OCI-LY3 (cell line): ENCODE data around the gene MTA1.

Source experiments
- H2AFZ ChIP-seq: fragments of 200-600, 300-600 bp; shearing (Covaris generic); 2 replicates; pipeline ENCODE4 v1.6.0; 2014; ENCODE audit warnings: antibody characterized with exemption, low read depth, low read length
- H3K27ac ChIP-seq: fragments of 200-600, 300-600 bp; sonication (generic); 2 replicates; pipeline ENCODE4 v1.5.1; 2014; ENCODE audit warnings: mild to moderate bottlenecking, low read length, moderate library complexity, mixed read lengths
- H3K27me3 ChIP-seq: fragments of 200-600, 300-600 bp; sonication (generic); 2 replicates; pipeline ENCODE4 v1.6.1; 2014; ENCODE audit warnings: low read depth, low read length, mixed read lengths
- H3K36me3 ChIP-seq: fragments of 200-600, 300-600 bp; sonication (generic); replicated peaks from 2 replicates; pipeline ENCODE3; 2014; ENCODE audit warnings: low read depth, low read length, mixed read lengths
- H3K4me1 ChIP-seq: fragments of 300-600, 200-600 bp; sonication (generic); 2 replicates; pipeline ENCODE4 v1.6.1; 2014; ENCODE audit warnings: low read length, mixed read lengths
- H3K4me2 ChIP-seq: fragments of 200-600, 300-600 bp; sonication (generic); 2 replicates; pipeline ENCODE4 v1.6.1; 2014; ENCODE audit warnings: low read length, mixed read lengths
- H3K4me3 ChIP-seq: fragments of 300-600, 200-600 bp; sonication (generic); 2 replicates; pipeline ENCODE4 v1.5.1; 2014; ENCODE audit warnings: antibody characterized with exemption, mild to moderate bottlenecking, low read length, moderate library complexity
- H3K79me2 ChIP-seq: fragments of 300-600, 200-600 bp; shearing (Covaris generic); 2 replicates; pipeline ENCODE4 v1.6.1; 2014; ENCODE audit warnings: mild to moderate bottlenecking, low read length, mixed read lengths
- H3K9ac ChIP-seq: fragments of 300-600, 200-600 bp; shearing (Covaris generic); 2 replicates; pipeline ENCODE4 v1.6.0; 2014; ENCODE audit warnings: mild to moderate bottlenecking, low read length, moderate library complexity
- H3K9me3 ChIP-seq: fragments of 200-600, 300-600 bp; shearing (Covaris generic); 2 replicates; pipeline ENCODE4 v1.6.1; 2014; ENCODE audit warnings: low read length, mixed read lengths; ENCODE audit not compliant: insufficient read depth
- H4K20me1 ChIP-seq: fragments of 200-600, 300-600 bp; sonication (generic); 2 replicates; pipeline ENCODE4 v1.6.1; 2016; ENCODE audit warnings: low read length, mixed read lengths; ENCODE audit not compliant: insufficient read depth
- CTCF ChIP-seq: fragments of 200-600, 300-600 bp; sonication (generic); IDR thresholded peaks from 2 replicates; pipeline ENCODE4 v1.5.1; 2014; ENCODE audit warnings: antibody characterized with exemption, low read length, low read depth
- EZH2phosphoT487 ChIP-seq: fragments of 200-600 bp; shearing (Covaris generic); IDR thresholded peaks from 2 replicates; pipeline ENCODE4 v1.6.1; 2018; ENCODE audit warnings: antibody characterized with exemption, mixed run types, low read depth

Gene MTA1

GRCh38 chr14:105445290-105445689 lies 25.7 kb downstream of the MTA1 start:
- no peaks in the 10 kb centered on the region for H3K27me3 ChIP-seq
- H3K79me2 ChIP-seq, result peaks cover 25% of the 10 kb centered on the region; the same call in 1 of the 2 replicates
- H3K9me3 ChIP-seq, result no peaks in the 10 kb centered on the region
- peaks cover 16% of the 10 kb centered on the region for H4K20me1 ChIP-seq
- H3K4me1 ChIP-seq, result no peaks in the 10 kb centered on the region
- H3K36me3 ChIP-seq, result peaks cover 13% of the 10 kb centered on the region
- H3K4me3 ChIP-seq, result no peak overlapping the region
- H3K4me2 ChIP-seq, result no peak overlapping the region
- H3K9ac ChIP-seq, result no peak overlapping the region
- TF ChIP-seq CTCF (no peak), EZH2phosphoT487 (no peak)
- H2AFZ ChIP-seq, result no peak overlapping the region
- H3K27ac ChIP-seq, result no peak overlapping the region

- H3K27ac ChIP-seq, result no peak overlapping the region
- H4K20me1 ChIP-seq, result peaks cover 15% of the 10 kb centered on the region; the same call in 1 of the 2 replicates
- no peak for TF ChIP-seq EZH2phosphoT487
- no peak for TF ChIP-seq CTCF
- no peak overlapping the region for H3K4me3 ChIP-seq
- no peaks in the 10 kb centered on the region for H3K27me3 ChIP-seq
- peaks cover 19% of the 10 kb centered on the region; the same call in 1 of the 2 replicates for H3K79me2 ChIP-seq
- no peak overlapping the region for H3K9ac ChIP-seq
- no peaks in the 10 kb centered on the region for H3K4me1 ChIP-seq
- no peak overlapping the region for H3K4me2 ChIP-seq
- no peaks in the 10 kb centered on the region for H3K9me3 ChIP-seq
- H3K36me3 ChIP-seq, result peaks cover 12% of the 10 kb centered on the region
- H2AFZ ChIP-seq, result no peak overlapping the region
Measured at GRCh38 chr14:105445901-105446845, 26.5 kb downstream of the MTA1 start.

- no peak overlapping the region for H3K4me2 ChIP-seq
Measured at GRCh38 chr14:105446971-105447370, 27.3 kb downstream of the MTA1 start.

More at GRCh38 chr14:105446971-105447370, 27.3 kb downstream of the MTA1 start:
- no peak for TF ChIP-seq CTCF
- TF ChIP-seq EZH2phosphoT487, result no peak
- Histone ChIP-seq H3K79me2 (peaks cover 19% of the 10 kb centered on the region; the same call in 1 of the 2 replicates), H3K4me1 (no peaks in the 10 kb centered on the region), H3K9ac (no peak overlapping the region), H3K36me3 (peaks cover 15% of the 10 kb centered on the region), H3K27me3 (no peaks in the 10 kb centered on the region), H3K27ac (no peak overlapping the region), H3K4me3 (no peak overlapping the region), H3K9me3 (no peaks in the 10 kb centered on the region), H2AFZ (no peak overlapping the region), H4K20me1 (peaks cover 15% of the 10 kb centered on the region; the same call in 1 of the 2 replicates)
